Peyer's patch (tissue), 4 donors: ENCODE data around the gene NEK4. TPM values are rescaled to one million over a fixed set of nuclear protein-coding genes. Genes with fewer than 3 reads are reported as not detected.
"Not testable (repeated sequence)": the region's sequence is repeated elsewhere in the genome, so short reads cannot be mapped to it uniquely, and the experiment has no call there.

ENCODE experiments used
- DNase-seq, 3 donors: peaks; one replicate each; pipeline ENCODE4 v3.0.0-alpha.2; 2017 to 2019
- H3K27ac ChIP-seq, 4 donors: fragments of 200-600 bp; sonication (generic); one replicate each; pipeline ENCODE4 v1.5.1; 2016 to 2019
- H3K27me3 ChIP-seq, 2 donors: fragments of 200-600 bp; sonication (generic); one replicate each; pipeline ENCODE4 v1.5.1; 2019
- H3K36me3 ChIP-seq, 3 donors: fragments of 200-600 bp; sonication (generic); one replicate each; pipeline ENCODE4 v1.5.1; 2016 to 2019
- H3K4me1 ChIP-seq, 4 donors: fragments of 200-600 bp; sonication (generic); one replicate each; pipeline ENCODE4 v1.5.1; 2016 to 2019
- H3K4me3 ChIP-seq, 4 donors: fragments of 200-600 bp; sonication (generic); 1 replicate in 3 of 4; 2 replicates in 1 of 4; pipeline ENCODE4 v1.5.1; 2016 to 2019; ENCODE audit warnings: mild to moderate bottlenecking in 1 of 4
- H3K9me3 ChIP-seq, 4 donors: fragments of 200-600 bp; sonication (generic); one replicate each; pipeline ENCODE4 v1.5.1; 2016 to 2019; ENCODE audit warnings: mild to moderate bottlenecking in 1 of 4
- CTCF ChIP-seq, 6 experiments: fragments of 450-650 bp in 4 of 6; fragments of 200-600 bp in 2 of 6; sonication (generic) in 1 of 6; IDR thresholded peaks; one replicate each; pipeline ENCODE4 v1.5.1; 2017 to 2019; ENCODE audit warnings: antibody characterized with exemption in 6 of 6, mild to moderate bottlenecking in 3 of 6, moderate library complexity in 1 of 6
- POLR2A ChIP-seq, 2 donors: fragments of 450-650 bp; IDR thresholded peaks; one replicate each; pipeline ENCODE4 v1.5.1; 2017; ENCODE audit warnings: antibody characterized with exemption in 2 of 2, mild to moderate bottlenecking in 2 of 2, moderate library complexity in 2 of 2
- total RNA-seq, 4 donors: library from RNA; depleted of rRNA; stranded (reverse); fragments of >200 nt; gene quantifications; one replicate each; pipeline ENCODE4 v1.1.0, GENCODE V29; 2016

Gene NEK4
- total RNA-seq, 4 donors from 2014 or later, result 16.5 to 39.6 (median 20.6) TPM

GRCh38 chr3:52682016-52682415 is 88.7 kb downstream of the NEK4 start:
- Histone ChIP-seq H3K27ac (no peak overlapping the region), H3K36me3 (peaks cover 0 to 28% (median 0%) of the 10 kb centered on the region in 3 donors)
- DNase-seq, result no peak

GRCh38 chr3:52681596-52681995 is 89.1 kb downstream of the NEK4 start:
- Histone ChIP-seq H3K4me3 (no peak overlapping the region), H3K27ac (peak overlapping the region in 1 of 4 donors; percentile 3), H3K36me3 (peaks cover 0 to 32% (median 0%) of the 10 kb centered on the region in 3 donors), H3K9me3 (no peaks in the 10 kb centered on the region), H3K4me1 (peaks cover 0 to 27% (median under 1%) of the 10 kb centered on the region in 4 donors), H3K27me3 (no peaks in the 10 kb centered on the region)
- no peak for TF ChIP-seq POLR2A (IDR thresholded peaks at IDR 0.05)
- no peak for TF ChIP-seq CTCF (IDR thresholded peaks at IDR 0.05)
- no peak for DNase-seq

More at GRCh38 chr3:52682016-52682415, 88.7 kb downstream of the NEK4 start:
- TF ChIP-seq POLR2A (IDR thresholded peaks at IDR 0.05) (no peak), CTCF (IDR thresholded peaks at IDR 0.05) (no peak)
- Histone ChIP-seq H3K4me3 (no peak overlapping the region), H3K4me1 (peaks cover 0 to 31% (median 2%) of the 10 kb centered on the region in 4 donors), H3K9me3 (no peaks in the 10 kb centered on the region), H3K27me3 (no peaks in the 10 kb centered on the region)

GRCh38 chr3:52679811-52680210 is 90.9 kb downstream of the NEK4 start:
- TF ChIP-seq POLR2A (IDR thresholded peaks at IDR 0.05) (no peak), CTCF (IDR thresholded peaks at IDR 0.05) (no peak)
- DNase-seq, result no peak
- Histone ChIP-seq H3K4me1 (peaks cover 0 to 24% (median 0%) of the 10 kb centered on the region in 4 donors), H3K4me3 (no peak overlapping the region), H3K9me3 (no peaks in the 10 kb centered on the region), H3K27me3 (no peaks in the 10 kb centered on the region), H3K36me3 (peaks cover 0 to 47% (median 0%) of the 10 kb centered on the region in 3 donors), H3K27ac (no peak overlapping the region)

GRCh38 chr3:52679199-52679538 is 91.6 kb downstream of the NEK4 start:
- H3K36me3 ChIP-seq, result peaks cover 0 to 50% (median 0%) of the 10 kb centered on the region in 3 donors

GRCh38 chr3:52678265-52679198 is 92.2 kb downstream of the NEK4 start:
- H3K36me3 ChIP-seq, result peaks cover 0 to 57% (median 0%) of the 10 kb centered on the region in 3 donors
- H3K4me3 ChIP-seq, result no peak overlapping the region
- TF ChIP-seq CTCF (IDR thresholded peaks at IDR 0.05), result no peak
- TF ChIP-seq POLR2A (IDR thresholded peaks at IDR 0.05), result no peak
- no peaks in the 10 kb centered on the region for H3K27me3 ChIP-seq
- H3K9me3 ChIP-seq, result no peaks in the 10 kb centered on the region
- H3K4me1 ChIP-seq, result peaks cover 0 to 11% (median 0%) of the 10 kb centered on the region in 4 donors
- no peak overlapping the region for H3K27ac ChIP-seq
- DNase-seq, result no peak

More at GRCh38 chr3:52679199-52679538, 91.6 kb downstream of the NEK4 start:
- Histone ChIP-seq H3K27me3 (no peaks in the 10 kb centered on the region), H3K9me3 (no peaks in the 10 kb centered on the region), H3K4me1 (peaks cover 0 to 17% (median 0%) of the 10 kb centered on the region in 4 donors), H3K27ac (no peak overlapping the region), H3K4me3 (no peak overlapping the region)
- no peak for DNase-seq
- TF ChIP-seq CTCF (IDR thresholded peaks at IDR 0.05) (no peak), POLR2A (IDR thresholded peaks at IDR 0.05) (no peak)

GRCh38 chr3:52676201-52676600 is 94.5 kb downstream of the NEK4 start:
- H3K9me3 ChIP-seq, H3K27me3 ChIP-seq, H3K4me1 ChIP-seq, H3K27ac ChIP-seq, DNase-seq, H3K4me3 ChIP-seq: not testable (repeated sequence)
- peaks cover 0 to 77% (median 0%) of the 10 kb centered on the region in 3 donors for H3K36me3 ChIP-seq
